ENCODE measurements around the gene DERA. TPM values are rescaled to one million over a fixed set of nuclear protein-coding genes. Genes with fewer than 3 reads are reported as not detected.

The DERA gene
- total and polyA plus RNA-seq, 9 of the 15 experiments (the other 6 are each of a cell fraction or from before 2014, with no cell fraction given), result 5.5 to 15.5 (median 7.8) TPM

DNA sequence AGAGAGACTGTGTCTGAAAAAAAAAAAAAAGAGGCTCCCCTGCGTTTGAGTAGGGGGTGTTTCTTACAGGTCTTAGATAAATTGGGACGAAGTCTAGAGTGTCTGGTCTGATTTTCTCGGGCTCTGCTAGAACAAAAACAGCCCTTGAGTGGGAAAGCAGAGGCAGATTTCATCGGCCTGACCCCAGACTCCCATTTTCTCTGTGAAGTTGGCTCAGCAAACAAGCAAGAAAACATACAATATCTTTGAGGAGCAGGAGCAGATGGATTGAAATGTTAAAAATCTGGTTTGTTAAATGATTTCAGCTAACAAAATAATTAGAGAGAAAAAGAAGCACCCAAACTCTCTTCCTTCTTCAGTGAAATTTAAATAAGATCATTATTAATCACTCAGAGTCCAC lies 44.1 kb downstream of the DERA start:
- no TSS peak for BruUV-seq (replicated peaks)
- Histone ChIP-seq H3K9me1 (ENCODE audit: control insufficient read depth, insufficient read depth, low read length) (no peaks in the 10 kb centered on the region), H3K4me1 (replicated peaks in 1 of 2; ENCODE audit: control insufficient read depth in 2 of 2, insufficient read depth in 2 of 2, low read length in 2 of 2) (no peaks in the 10 kb centered on the region), H3K4me3 (no peak overlapping the region), H3K27me3 (ENCODE audit: control insufficient read depth in 2 of 2, insufficient read depth in 2 of 2, low read length in 2 of 2) (no peaks in the 10 kb centered on the region), H3K79me2 (ENCODE audit: control insufficient read depth, insufficient read depth, low read length) (no peaks in the 10 kb centered on the region), H4K20me1 (replicated peaks; ENCODE audit: control insufficient read depth, insufficient read depth, low read length) (no peaks in the 10 kb centered on the region), H3K27ac (ENCODE audit: extremely low read depth, low read depth, low read length) (no peak overlapping the region), H3K9me3 (replicated peaks; ENCODE audit: control insufficient read depth, insufficient read depth, low read depth, low read length) (no peaks in the 10 kb centered on the region), H2AFZ (ENCODE audit: low read depth, low read length) (no peak overlapping the region), H3K9ac (ENCODE audit: insufficient read depth in 1 of 2, low read depth in 2 of 2, low read length in 2 of 2) (no peak overlapping the region), H3K4me2 (ENCODE audit: insufficient read depth, low read length) (no peak overlapping the region), H3K36me3 (ENCODE audit: control insufficient read depth, insufficient read depth, low read length) (no peaks in the 10 kb centered on the region)
- FAIRE-seq (no peak), DNase-seq (ENCODE audit: extremely low read depth in 1 of 4, low spot score in 3 of 4) (no peak), ATAC-seq (no peak)
- intact Hi-C loops (cut with micrococcal nuclease), result no loop called here
- in situ Hi-C loops (cut with MboI), result no loop called here
- ChIA-PET POLR2A (no interaction called here), CTCF (ENCODE audit: low intra/inter-chr PET ratio) (no interaction called here)
- WGBS (ENCODE audit: insufficient coverage, low coverage, missing lambda C conversion rate), result 0% methylated on average over 3 of the region's 4 CpGs
- TF ChIP-seq ZNF239 (CRISPR knock-in tag; IDR thresholded peaks at IDR 0.05), result no peak
- TF ChIP-seq CEBPG (CRISPR knock-in tag; IDR thresholded peaks at IDR 0.05), result no peak
- TF ChIP-seq CEBPG (tag; conservative IDR thresholded peaks at IDR 0.05 in 1 of 2, IDR thresholded peaks at IDR 0.05 in 1 of 2), result no peak
- TF ChIP-seq, protein P1, sequence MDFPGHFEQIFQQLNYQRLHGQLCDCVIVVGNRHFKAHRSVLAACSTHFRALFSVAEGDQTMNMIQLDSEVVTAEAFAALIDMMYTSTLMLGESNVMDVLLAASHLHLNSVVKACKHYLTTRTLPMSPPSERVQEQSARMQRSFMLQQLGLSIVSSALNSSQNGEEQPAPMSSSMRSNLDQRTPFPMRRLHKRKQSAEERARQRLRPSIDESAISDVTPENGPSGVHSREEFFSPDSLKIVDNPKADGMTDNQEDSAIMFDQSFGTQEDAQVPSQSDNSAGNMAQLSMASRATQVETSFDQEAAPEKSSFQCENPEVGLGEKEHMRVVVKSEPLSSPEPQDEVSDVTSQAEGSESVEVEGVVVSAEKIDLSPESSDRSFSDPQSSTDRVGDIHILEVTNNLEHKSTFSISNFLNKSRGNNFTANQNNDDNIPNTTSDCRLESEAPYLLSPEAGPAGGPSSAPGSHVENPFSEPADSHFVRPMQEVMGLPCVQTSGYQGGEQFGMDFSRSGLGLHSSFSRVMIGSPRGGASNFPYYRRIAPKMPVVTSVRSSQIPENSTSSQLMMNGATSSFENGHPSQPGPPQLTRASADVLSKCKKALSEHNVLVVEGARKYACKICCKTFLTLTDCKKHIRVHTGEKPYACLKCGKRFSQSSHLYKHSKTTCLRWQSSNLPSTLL (IDR thresholded peaks at IDR 0.05), result no peak
- TF ChIP-seq HNRNPK (IDR thresholded peaks at IDR 0.05; ENCODE audit: low read depth, low read length, poor library complexity, severe bottlenecking), result no peak
- TF ChIP-seq HNRNPH1 (optimal IDR thresholded peaks at IDR 0.05; ENCODE audit: low read depth, low read length), result no peak
- no peak for TF ChIP-seq PRMT5 (CRISPR knock-in tag; IDR thresholded peaks at IDR 0.05)
- TF ChIP-seq DNMT1 (IDR thresholded peaks at IDR 0.05), result no peak
- TF ChIP-seq STAG1 (CRISPR knock-in tag; IDR thresholded peaks at IDR 0.05; ENCODE audit: borderline replicate concordance), result no peak
- no peak for TF ChIP-seq EWSR1 (IDR thresholded peaks at IDR 0.05; ENCODE audit: borderline replicate concordance, low read depth, partially characterized antibody)
- no peak for TF ChIP-seq SLC30A9 (CRISPR knock-in tag; IDR thresholded peaks at IDR 0.05)
- no peak for TF ChIP-seq ZBED1 (IDR thresholded peaks at IDR 0.05)
- TF ChIP-seq HMGXB4 (CRISPR knock-in tag; IDR thresholded peaks at IDR 0.05), result no peak
- TF ChIP-seq TAL1 (IDR thresholded peaks at IDR 0.05), result no peak
- TF ChIP-seq, protein P2, sequence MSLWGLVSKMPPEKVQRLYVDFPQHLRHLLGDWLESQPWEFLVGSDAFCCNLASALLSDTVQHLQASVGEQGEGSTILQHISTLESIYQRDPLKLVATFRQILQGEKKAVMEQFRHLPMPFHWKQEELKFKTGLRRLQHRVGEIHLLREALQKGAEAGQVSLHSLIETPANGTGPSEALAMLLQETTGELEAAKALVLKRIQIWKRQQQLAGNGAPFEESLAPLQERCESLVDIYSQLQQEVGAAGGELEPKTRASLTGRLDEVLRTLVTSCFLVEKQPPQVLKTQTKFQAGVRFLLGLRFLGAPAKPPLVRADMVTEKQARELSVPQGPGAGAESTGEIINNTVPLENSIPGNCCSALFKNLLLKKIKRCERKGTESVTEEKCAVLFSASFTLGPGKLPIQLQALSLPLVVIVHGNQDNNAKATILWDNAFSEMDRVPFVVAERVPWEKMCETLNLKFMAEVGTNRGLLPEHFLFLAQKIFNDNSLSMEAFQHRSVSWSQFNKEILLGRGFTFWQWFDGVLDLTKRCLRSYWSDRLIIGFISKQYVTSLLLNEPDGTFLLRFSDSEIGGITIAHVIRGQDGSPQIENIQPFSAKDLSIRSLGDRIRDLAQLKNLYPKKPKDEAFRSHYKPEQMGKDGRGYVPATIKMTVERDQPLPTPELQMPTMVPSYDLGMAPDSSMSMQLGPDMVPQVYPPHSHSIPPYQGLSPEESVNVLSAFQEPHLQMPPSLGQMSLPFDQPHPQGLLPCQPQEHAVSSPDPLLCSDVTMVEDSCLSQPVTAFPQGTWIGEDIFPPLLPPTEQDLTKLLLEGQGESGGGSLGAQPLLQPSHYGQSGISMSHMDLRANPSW (CRISPR knock-in tag; IDR thresholded peaks at IDR 0.05), result no peak
- TF ChIP-seq ESRRB (CRISPR knock-in tag; IDR thresholded peaks at IDR 0.05; ENCODE audit: borderline replicate concordance), result no peak
- TF ChIP-seq CREM (IDR thresholded peaks at IDR 0.05; ENCODE audit: low read depth), result no peak
- TF ChIP-seq USF1 (CRISPR knock-in tag; IDR thresholded peaks at IDR 0.05), result no peak

Data from K562 (cell line).